Muscle layer of colon (tissue), 2 donors: ENCODE measurements around the gene IDH1.

ENCODE experiments used
- H3K27ac ChIP-seq: one replicate; pipeline ENCODE4 v1.7.0; 2013; ENCODE audit warnings: low read depth, mild to moderate bottlenecking, low read length, moderate library complexity
- H3K27me3 ChIP-seq, 2 donors: one replicate each; pipeline ENCODE4 v1.7.0; 2013; ENCODE audit warnings: low read length in 2 of 2, mild to moderate bottlenecking in 2 of 2; ENCODE audit not compliant: insufficient read depth in 2 of 2, control insufficient read depth in 1 of 2
- H3K36me3 ChIP-seq: one replicate; pipeline ENCODE4 v1.7.0; 2013; ENCODE audit warnings: mild to moderate bottlenecking, low read length; ENCODE audit not compliant: insufficient read depth
- H3K4me1 ChIP-seq: one replicate; pipeline ENCODE4 v1.7.0; 2013; ENCODE audit warnings: mild to moderate bottlenecking, low read length; ENCODE audit not compliant: insufficient read depth
- H3K4me3 ChIP-seq, 2 donors: one replicate each; pipeline ENCODE4 v1.7.0; 2013; ENCODE audit warnings: low read length in 2 of 2, low read depth in 1 of 2, mild to moderate bottlenecking in 1 of 2, moderate library complexity in 1 of 2
- H3K9ac ChIP-seq: one replicate; pipeline ENCODE4 v1.7.0; 2013; ENCODE audit warnings: low read length
- H3K9me3 ChIP-seq: one replicate; pipeline ENCODE4 v1.7.0; 2013; ENCODE audit warnings: mild to moderate bottlenecking, low read length
- donor health status: abdominal sarcoma.
- donor health status: Adenocarcinoma of cecum.

The IDH1 gene

DNA sequence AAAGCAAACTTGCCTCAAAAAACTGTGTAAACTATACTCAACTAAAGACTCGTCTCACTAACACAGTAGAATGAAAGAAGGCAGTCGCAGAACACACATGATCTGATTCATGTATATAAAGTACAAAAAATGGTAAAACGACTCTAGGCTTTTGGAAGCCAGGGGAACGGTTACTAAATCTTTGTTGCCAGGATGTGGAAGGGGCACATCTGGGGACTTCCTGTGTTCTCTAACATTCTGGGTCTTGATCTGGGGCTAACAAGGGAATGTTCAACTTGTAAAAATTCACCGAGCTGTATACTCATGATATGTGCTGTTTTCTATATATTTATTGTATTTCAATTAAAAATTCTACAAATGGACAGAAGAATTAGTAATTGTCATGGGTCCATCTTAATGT, 50.7 kb downstream of the IDH1 start:
- no peaks in the 10 kb centered on the region for H3K36me3 ChIP-seq
- H3K9me3 ChIP-seq, result no peaks in the 10 kb centered on the region
- H3K27me3 ChIP-seq, result no peaks in the 10 kb centered on the region
- H3K27ac ChIP-seq, result no peak overlapping the region
- H3K9ac ChIP-seq, result no peak overlapping the region
- no peak overlapping the region for H3K4me3 ChIP-seq
- no peaks in the 10 kb centered on the region for H3K4me1 ChIP-seq

DNA sequence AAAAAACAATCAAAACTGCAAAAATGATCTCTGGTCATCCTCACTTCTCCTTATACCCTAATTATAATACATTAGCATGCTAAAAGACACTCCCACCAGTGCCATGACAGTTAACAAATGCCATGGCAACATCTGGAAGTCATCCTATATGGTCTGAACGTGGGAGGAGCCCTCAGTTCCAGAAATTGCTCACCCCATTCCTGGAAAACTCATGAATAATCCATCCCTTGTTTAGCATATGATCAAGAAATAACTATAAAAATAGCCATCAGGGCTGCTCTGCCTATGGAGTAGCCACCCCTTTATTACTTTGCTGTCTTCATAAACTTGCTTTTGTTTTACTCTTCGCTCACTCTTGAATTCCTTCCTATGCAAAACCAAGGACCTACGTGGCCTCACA, 59.3 kb downstream of the IDH1 start:
- Histone ChIP-seq H3K4me3 (no peak overlapping the region), H3K27ac (no peak overlapping the region), H3K4me1 (no peaks in the 10 kb centered on the region), H3K27me3 (no peaks in the 10 kb centered on the region), H3K9ac (no peak overlapping the region), H3K9me3 (no peaks in the 10 kb centered on the region), H3K36me3 (no peaks in the 10 kb centered on the region)

DNA sequence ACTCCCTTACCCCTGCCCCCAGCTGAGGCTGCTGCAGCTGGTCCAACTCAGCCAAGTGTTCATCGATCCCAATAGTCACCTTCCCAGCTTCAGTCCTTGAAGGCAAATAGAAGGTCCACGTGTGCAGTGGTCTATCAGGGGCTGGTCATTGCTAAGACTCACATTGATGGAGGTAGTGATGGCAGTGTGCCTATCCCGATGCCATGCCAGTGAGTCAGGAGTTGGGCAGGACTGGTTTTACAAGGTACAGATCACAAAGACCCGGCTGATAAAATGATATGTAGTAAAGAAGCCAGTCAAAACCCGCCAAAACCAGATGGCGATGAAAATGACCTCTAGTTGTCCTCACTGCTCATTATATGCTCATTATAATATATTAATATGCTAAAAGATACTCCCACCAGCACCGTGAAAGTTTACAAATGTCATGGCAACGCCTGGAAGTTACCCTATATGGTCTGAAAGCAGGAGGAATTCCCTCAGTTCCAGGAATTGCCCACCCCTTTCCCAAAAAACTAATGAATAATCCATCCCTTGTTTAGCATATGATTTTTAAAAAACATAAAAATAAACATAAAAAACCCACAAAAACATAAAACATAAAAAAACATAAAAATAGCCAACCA, 62.1 kb downstream of the IDH1 start:
- H3K4me1 ChIP-seq, result no peaks in the 10 kb centered on the region
- H3K9ac ChIP-seq, result no peak overlapping the region
- no peak overlapping the region for H3K27ac ChIP-seq
- no peaks in the 10 kb centered on the region for H3K27me3 ChIP-seq
- no peak overlapping the region for H3K4me3 ChIP-seq
- no peaks in the 10 kb centered on the region for H3K36me3 ChIP-seq
- H3K9me3 ChIP-seq, result no peaks in the 10 kb centered on the region

DNA sequence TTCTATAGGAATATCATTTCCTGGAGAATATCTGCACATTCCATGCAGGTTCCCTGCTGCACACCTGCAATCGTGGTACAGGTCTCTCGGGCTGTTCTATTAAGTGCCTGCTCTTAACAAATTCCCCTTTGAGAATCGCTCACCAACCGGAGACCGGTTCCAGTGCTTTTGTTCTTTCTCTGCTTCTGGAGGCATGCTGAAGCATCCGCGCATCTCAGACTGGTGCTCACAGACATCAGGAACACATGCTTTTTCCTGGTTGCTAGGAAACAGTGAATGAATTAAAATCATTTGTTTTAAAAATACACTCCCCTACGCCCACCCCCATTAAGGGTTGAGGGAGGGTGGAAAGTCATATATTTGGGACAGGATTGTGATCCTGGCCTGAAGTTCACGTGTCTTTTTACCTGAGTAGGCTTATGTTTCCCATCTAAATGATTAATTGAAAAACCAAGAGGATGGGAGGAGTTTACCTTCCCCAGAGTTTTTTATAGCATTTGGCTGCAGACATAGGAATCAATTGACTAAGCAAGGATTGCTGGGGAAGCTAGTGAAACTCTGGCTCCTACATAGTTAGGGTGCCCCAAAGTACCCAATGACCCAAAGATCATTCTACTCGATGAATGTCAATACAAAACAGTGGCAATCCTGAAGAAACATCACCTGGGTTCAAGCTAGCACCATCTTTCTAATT, 64.9 kb downstream of the IDH1 start, which contains the start of gene C2orf80:
Gene C2orf80 (minus strand): TSS at position 221 of the 694 bp plus-strand sequence. CDS start 3,044 bp downstream, outside the sequence.
- Histone ChIP-seq H3K4me1 (no peaks in the 10 kb centered on the region), H3K9me3 (no peaks in the 10 kb centered on the region), H3K9ac (no peak within 1 kb of the TSS), H3K36me3 (no peaks in the 10 kb centered on the region), H3K27me3 (no peaks in the 10 kb centered on the region), H3K27ac (no peak within 1 kb of the TSS), H3K4me3 (no peak within 1 kb of the TSS)

DNA sequence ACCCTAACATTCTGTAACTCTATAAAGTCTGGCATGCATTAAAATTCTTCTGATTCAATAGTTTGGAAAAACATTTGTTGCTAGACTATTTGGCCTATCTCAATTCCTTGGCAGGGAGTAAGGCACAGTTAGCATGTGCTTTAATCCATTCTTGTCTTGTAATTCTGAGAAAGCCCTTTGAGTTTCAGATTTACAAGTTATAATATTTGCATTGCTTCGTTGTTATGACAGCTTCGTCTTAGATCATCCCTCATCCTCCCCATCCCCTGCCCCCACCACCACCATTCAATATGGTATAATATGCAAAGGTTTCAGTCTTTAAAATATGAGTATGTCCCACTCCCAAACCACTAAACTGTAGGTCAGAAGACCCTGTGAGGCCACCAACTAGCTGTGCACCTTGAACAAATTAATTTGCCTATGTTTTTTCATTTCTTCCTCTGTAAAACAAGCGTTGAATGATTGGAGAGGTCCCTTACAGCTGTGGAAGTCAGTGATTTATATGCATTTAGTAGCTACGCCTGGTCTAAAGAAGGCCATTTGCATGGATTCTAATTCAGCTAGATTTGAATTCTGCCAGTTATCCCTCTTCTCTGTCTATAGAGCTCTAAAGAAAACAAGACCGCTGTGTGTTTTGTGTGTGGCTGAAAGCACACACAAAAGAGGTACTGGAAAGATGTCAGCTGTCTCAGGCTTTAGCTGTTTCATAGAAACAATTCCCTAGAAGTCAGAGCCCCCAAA, 65.6 kb downstream of the IDH1 start:
- Histone ChIP-seq H3K36me3 (no peaks in the 10 kb centered on the region), H3K9me3 (no peaks in the 10 kb centered on the region), H3K9ac (no peak overlapping the region), H3K27ac (no peak overlapping the region), H3K27me3 (no peaks in the 10 kb centered on the region), H3K4me3 (no peak overlapping the region), H3K4me1 (no peaks in the 10 kb centered on the region)

DNA sequence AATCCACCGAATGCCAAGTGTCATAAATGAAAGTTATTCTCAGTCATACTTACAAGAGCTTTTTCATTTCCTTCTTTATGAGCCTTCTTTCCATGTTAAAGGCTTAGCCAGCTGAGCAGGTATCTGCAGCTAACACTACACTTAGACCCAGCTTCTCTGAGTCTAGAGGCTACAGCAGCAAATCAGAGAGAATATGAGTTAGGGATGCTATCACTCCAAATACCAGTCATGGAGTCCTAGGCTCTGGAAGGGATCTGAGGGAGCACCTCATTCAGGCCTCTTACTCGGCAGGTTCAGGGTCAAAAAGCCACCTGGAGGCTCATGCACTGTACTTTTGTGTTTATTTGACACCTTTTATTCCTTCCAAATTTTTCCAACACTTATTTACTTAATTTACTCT, 68.0 kb downstream of the IDH1 start:
- H3K9me3 ChIP-seq, result no peaks in the 10 kb centered on the region
- H3K27me3 ChIP-seq, result no peaks in the 10 kb centered on the region
- no peaks in the 10 kb centered on the region for H3K4me1 ChIP-seq
- H3K4me3 ChIP-seq, result no peak overlapping the region
- no peak overlapping the region for H3K27ac ChIP-seq
- H3K36me3 ChIP-seq, result no peaks in the 10 kb centered on the region
- no peak overlapping the region for H3K9ac ChIP-seq

DNA sequence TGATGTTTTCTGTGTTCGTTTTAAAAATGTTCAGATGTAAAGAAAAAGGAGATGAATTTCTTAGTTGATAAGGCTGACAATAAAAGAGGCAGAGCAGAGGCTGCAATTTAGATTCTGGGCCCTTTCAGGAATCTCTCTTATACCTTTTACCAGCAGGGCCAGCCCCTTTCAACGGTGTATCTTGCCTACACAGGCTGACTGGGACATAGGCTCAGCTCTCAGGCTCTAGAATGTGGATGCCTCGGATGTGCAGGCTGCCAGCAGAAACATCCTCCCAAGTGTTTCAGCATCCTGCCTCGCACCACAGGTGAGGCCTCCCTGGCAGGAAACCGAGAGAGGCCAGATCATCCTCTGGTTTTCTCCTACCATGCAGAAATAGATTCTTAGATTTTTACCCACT, 68.4 kb downstream of the IDH1 start:
- no peaks in the 10 kb centered on the region for H3K36me3 ChIP-seq
- H3K4me3 ChIP-seq, result no peak overlapping the region
- no peaks in the 10 kb centered on the region for H3K27me3 ChIP-seq
- no peaks in the 10 kb centered on the region for H3K9me3 ChIP-seq
- no peaks in the 10 kb centered on the region for H3K4me1 ChIP-seq
- no peak overlapping the region for H3K27ac ChIP-seq
- H3K9ac ChIP-seq, result no peak overlapping the region
